ENCODE measurements around the gene SMIM10.
"Not testable (repeated sequence)": the region's sequence is repeated elsewhere in the genome, so short reads cannot be mapped to it uniquely, and the experiment has no call there.

Gene SMIM10

GRCh38 chrX:134990801-134991481 is at the start of gene SMIM10:
Gene SMIM10 (plus strand): TSS chrX:134990991. CDS start chrX:134991096, 105 bp downstream.
- DNase-seq (ENCODE audit: low read depth, low spot score), result peak; percentile 37

DNA sequence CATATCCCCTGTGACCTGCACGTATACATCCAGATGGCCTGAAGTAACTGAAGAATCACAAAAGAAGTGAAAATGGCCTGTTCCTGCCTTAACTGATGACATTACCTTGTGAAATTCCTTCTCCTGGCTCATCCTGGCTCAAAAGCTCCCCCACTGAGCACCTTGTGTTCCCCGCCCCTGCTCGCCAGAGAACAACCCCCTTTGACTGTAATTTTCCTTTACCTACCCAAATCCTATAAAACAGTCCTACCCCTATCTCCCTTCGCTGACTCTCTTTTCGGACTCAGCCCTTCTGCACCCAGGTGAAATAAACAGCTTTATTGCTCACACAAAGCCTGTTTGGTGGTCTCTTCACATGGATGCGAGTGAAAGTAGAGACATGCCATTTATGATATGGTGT is 44.4 kb upstream of the SMIM10 start:
- DNase-seq (ENCODE audit: low read depth, low spot score), result not testable (repeated sequence)

DNA sequence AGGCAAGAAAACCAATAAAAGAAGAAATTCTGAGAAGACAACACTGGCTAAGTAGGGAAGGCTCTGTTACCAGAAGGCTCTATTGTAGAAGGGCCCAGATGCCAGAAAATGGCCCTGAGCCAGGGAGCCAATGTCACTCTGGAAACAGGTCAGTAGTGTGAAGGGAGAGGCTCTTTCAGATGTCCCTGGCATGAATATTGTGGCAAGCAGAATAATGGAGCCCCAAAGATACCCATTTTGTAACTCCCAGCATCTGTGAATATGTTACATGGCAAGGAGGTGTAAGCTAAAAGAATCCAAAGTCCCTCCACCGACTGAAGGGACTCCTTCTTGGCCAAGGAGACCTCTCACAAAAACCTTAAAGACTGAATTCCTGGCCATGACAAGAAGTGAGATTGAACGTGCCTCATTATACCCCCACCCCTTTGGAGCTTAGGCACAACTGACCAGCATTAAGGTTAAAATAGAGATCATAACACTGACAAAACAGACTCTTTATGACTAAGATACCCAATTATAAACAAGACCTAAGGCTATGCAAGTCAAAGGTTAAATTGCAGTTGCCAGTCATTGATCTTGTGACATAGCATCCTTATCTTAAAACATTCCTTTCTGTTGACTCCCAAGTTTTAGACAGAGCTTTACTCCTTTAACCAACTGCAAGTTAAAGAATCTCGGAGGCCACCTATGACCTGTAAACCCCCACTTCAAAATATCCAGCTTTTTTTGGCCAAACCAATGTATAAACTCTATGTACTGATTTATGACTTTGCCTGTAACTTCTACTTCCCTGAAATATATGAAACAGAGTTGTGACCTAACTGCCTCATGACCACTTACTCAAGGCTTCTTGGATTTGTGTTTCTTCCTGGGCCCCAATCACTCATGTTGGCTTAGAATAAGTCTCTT is 42.2 kb upstream of the SMIM10 start:
- no peak for DNase-seq (ENCODE audit: low read depth, low spot score)

DNA sequence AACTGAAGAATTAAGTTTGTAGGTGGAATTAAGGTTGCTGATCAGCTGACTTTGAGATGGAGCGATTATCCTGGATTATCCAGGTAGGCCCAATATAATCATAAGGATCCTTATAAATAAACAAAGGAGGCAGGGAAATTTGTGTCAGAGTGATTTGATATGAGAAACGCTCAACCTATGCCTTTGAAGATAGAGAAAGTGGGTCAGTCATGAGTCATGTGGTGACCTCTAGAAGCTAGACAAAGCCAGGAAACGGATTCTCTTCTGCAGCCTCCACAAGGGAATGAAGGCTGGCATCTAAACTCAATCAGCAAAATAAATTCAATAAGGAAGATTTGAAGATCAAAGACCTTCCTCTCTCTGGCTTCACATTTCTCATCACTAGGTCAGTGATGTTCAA is 41.5 kb upstream of the SMIM10 start:
- DNase-seq (ENCODE audit: low read depth, low spot score), result no peak

DNA sequence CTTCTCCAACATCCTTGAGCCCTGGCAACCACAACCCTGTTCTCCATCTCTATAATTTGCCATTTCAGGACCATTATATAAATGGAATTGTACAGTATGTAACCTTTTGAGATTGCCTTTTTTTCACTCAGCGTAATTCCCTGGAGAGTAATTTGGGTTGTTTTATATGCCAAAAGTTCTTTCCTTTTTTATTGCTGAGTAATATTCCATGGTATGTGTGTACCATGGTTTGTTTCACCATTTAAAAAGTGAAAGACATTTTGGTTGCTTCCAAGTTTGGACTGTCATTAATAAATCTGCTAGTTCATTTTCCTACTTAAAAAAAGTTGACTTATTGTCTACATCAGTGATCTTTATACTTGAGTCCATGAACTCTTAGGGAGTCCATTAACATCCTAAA is 33.0 kb upstream of the SMIM10 start:
- DNase-seq (ENCODE audit: low read depth, low spot score), result no peak

GRCh38 chrX:134960366-134960765 is 30.4 kb upstream of the SMIM10 start:
- not testable (repeated sequence) for DNase-seq (ENCODE audit: low read depth, low spot score)

- DNase-seq (ENCODE audit: low read depth, low spot score), result no peak
Measured at GRCh38 chrX:134963041-134963440, 27.8 kb upstream of the SMIM10 start.

- DNase-seq (ENCODE audit: low read depth, low spot score), result no peak
Measured at GRCh38 chrX:134969726-134970125, 21.1 kb upstream of the SMIM10 start.

GRCh38 chrX:134971926-134972325 is 18.9 kb upstream of the SMIM10 start:
- DNase-seq (ENCODE audit: low read depth, low spot score), result no peak

DNA sequence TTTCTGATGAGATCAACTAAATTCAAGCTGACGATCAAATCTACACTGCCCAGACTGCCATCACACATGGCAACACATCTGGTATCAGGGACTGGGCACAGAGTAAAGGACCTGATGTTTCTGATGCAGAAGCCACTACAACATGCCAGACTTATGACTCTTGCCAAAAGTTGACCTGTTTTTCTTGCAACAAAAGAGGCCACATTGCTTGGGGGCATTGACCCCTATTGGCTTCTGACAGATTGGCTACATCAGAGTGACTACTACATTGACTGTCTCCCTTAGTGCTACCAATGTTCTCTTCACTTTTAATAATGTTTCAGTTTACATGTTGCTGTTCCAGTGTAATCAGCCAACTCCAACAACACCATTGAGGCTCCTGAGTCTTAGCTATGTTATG is 15.3 kb upstream of the SMIM10 start:
- no peak for DNase-seq (ENCODE audit: low read depth, low spot score)

DNA sequence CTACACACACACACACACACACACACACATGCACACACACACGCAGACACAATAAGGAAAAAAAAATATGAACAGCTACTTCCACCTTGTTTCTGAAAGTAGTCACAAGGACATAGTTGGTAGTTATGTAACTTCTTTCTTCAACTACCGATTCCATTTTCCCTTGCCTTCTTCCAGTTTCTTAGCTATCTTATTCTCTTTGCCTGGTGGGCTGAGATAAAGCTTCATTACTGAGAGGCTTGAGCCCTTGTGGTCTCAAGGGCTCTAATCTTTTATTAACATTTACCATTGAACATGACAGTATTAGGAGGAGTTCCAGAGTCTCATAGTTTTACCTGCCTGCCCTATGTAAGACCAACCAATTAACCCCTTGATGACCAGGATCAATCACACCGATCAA is 8.9 kb upstream of the SMIM10 start:
- no peak for DNase-seq (ENCODE audit: low read depth, low spot score)

- no peak for DNase-seq (ENCODE audit: low read depth, low spot score)
Measured at GRCh38 chrX:134982748-134983147, 8.0 kb upstream of the SMIM10 start.

- DNase-seq (ENCODE audit: low read depth, low spot score), result no peak
Measured at GRCh38 chrX:134985479-134985878, 5.3 kb upstream of the SMIM10 start.

DNA sequence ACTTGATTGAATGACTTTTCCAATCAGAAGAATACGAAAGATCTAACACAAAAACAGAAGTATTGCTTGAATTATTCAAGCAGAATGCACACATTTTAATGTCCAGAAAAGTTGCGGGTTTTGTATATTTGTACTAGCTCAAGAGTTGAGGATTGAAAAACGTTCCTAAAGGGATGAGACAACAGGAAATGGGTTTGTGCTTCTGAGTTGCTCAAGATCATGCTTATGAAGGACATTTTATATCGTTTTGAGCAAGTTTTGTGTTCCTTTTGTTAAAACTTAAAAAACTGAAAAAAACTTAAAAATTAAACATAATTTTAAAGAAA is 353 bp upstream of the SMIM10 start:
- DNase-seq (ENCODE audit: low read depth, low spot score), result no peak

GRCh38 chrX:134997646-134998045 is 6.9 kb downstream of the SMIM10 start:
- no peak for DNase-seq (ENCODE audit: low read depth, low spot score)

DNA sequence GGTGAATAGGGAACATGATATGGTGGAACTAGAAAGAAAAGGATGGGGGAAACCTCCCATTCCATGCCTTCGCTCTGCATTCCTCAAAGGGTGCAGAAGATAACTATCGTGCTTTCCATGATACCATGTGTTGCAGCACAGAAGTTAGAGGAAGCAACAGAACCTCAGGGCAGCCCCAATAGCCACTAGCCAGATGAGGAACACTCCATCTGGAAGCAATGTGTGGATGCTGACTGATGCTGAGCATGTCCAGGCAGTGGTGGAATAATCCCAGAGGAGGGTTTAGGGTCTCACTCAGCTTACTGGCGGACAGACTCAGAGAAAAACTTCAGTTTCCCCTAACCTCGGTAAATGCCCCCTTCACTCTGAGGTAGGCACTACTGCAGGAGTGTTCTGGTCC is 7.5 kb downstream of the SMIM10 start:
- DNase-seq (ENCODE audit: low read depth, low spot score), result no peak

DNA sequence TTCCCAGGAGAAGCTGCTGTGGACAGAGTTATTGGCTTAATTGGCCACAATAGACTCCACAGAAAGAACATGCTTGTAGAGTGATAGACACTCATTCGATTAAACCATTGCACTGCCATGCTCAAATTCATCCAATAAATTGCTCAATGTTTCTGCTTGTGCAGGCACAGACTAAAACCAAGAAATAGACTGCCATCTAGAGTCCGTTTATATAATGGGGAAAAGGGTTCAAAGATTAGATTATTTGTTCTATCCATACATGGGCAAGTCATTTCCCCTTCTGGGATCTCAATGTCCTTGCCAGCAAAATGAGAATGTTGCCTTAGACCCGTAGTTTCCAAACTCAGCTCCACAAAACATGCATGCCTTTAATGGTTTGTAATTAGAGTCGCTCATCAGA is 8.7 kb downstream of the SMIM10 start:
- no peak for DNase-seq (ENCODE audit: low read depth, low spot score)

DNA sequence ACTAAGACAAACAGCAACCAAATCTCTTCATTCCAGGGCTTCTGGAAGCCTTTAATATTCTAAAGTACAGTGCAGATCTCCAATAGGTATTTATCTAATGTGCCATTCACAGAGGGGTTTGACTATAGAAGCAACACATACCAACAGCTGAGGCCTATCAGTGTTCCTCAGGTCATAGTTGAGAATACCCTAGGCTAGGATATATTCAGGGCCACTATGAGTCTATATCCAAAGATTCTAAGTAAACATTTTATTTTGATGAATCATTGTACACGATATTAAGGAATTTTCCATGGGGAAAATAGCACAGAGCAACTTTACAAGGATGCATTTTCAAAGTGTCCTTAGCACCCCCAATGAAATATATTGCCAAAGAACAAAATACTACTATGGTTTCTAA is 9.7 kb downstream of the SMIM10 start:
- no peak for DNase-seq (ENCODE audit: low read depth, low spot score)

DNA sequence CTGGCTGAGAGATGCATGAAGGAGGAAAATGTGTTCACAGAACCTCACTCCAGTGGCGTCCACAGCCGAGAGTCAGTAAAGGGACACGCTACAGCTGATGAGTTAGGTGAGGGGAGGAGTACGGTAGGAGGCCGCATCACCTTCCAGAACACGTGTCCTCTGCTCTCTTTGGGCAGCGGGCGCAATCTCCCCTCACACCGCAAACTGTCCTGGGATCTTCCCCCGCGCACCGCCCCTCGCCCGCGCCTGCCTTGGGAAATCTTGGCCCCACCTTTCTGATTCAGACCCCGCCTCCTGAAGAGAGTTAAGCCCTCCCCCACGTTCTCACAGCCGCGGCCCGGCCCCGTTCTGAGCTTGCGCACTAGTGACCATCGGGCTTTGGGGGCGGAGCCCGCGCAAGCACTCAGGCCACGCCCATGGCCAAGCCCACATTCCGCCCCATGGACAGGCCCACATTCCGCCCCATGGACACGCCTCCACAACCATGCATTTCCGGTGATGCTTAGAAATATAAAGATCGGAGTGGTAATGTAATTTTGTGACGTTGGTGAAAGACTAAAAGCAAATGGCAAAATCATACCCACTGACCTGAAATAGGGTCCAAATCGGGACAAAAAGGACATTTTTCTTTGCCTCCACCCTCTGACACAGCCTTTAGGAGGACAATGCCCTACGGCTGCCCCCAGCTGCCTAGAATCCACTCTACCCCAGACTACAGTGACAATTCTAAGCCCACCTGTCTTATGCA is 13.3 kb downstream of the SMIM10 start:
- DNase-seq (ENCODE audit: low read depth, low spot score), result peak; percentile 72

DNA sequence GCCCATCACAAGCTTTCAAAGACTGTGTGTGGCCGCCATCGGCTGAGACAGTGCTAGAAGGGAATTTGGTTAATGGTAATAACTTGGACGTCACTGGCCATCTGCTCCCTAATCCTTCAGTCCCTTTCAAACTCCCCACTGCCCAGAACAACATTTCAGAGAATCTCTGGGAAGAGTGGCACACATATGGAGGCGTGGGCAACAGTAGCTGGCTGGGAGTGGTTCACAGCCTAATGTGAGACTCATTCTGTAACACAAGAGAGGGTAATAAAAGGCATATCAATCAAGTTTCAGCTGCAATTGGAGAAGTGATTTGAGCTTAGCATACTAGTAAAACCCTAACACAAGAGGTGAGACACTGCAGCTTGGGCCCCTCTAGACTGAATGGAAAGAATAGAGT is 15.4 kb downstream of the SMIM10 start:
- no peak for DNase-seq (ENCODE audit: low read depth, low spot score)

- DNase-seq (ENCODE audit: low read depth, low spot score), result no peak
Measured at GRCh38 chrX:135009057-135009610, 18.3 kb downstream of the SMIM10 start.

GRCh38 chrX:135009838-135010237 is 19.0 kb downstream of the SMIM10 start:
- no peak for DNase-seq (ENCODE audit: low read depth, low spot score)
